ENCODE results near the gene SLC38A5. TPM values are rescaled to one million over a fixed set of nuclear protein-coding genes. Genes with fewer than 3 reads are reported as not detected.

The SLC38A5 gene
- total and polyA plus RNA-seq, 8 donors = 21.2 to 70.7 (median 38.6) TPM

DNA sequence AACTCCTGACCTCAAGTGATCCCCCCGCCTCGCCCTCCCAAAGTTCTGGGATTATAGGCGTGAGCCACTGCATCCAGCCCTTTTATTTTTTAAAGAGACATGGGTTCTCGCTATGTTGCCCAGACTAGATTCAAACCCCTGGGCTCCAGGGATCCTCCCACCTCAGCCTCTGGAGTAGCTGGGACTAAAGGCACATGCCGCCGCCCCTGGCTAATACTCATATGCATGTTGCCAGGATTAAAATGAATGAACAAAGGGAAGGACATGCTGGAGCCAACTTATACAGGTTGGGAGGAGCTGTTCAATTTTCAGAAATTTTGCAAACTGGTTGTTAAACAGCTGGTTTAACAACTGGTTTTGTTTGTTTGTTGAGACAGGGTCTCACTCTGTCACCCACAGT, 4.5 kb upstream of the SLC38A5 start:
- no peak for ATAC-seq
- Histone ChIP-seq H3K36me3 (peaks cover 0 to 11% of the 10 kb centered on the region in 2 donors), H3K4me1 (no peaks in the 10 kb centered on the region), H3K9me3 (no peaks in the 10 kb centered on the region), H3K27ac (no peak overlapping the region), H3K27me3 (no peaks in the 10 kb centered on the region), H3K4me3 (no peak overlapping the region)
- intact Hi-C loops (cut with DNase I) = no loop called here
- TF ChIP-seq, protein P1, sequence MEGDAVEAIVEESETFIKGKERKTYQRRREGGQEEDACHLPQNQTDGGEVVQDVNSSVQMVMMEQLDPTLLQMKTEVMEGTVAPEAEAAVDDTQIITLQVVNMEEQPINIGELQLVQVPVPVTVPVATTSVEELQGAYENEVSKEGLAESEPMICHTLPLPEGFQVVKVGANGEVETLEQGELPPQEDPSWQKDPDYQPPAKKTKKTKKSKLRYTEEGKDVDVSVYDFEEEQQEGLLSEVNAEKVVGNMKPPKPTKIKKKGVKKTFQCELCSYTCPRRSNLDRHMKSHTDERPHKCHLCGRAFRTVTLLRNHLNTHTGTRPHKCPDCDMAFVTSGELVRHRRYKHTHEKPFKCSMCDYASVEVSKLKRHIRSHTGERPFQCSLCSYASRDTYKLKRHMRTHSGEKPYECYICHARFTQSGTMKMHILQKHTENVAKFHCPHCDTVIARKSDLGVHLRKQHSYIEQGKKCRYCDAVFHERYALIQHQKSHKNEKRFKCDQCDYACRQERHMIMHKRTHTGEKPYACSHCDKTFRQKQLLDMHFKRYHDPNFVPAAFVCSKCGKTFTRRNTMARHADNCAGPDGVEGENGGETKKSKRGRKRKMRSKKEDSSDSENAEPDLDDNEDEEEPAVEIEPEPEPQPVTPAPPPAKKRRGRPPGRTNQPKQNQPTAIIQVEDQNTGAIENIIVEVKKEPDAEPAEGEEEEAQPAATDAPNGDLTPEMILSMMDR (IDR thresholded peaks at IDR 0.05) = no peak
- no peak for DNase-seq

DNA sequence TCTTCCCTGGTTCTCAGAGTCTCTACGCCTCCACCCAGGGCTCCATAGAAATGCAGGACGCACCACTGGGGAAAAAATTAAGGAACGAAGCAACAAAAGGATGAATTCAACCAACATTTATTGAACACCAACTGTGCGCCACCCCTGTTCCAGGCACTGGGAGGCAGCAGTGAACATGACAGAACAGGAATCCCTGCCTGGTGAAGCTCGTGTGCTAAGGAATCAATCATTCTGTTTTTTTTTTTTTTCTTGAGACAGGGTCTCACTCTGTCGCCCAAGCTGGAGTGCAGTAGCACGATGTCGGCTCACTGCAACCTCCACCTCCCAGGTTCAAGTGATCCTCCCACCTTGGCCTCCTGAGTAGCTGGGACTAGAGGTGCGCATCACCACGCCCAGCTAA, 4.1 kb upstream of the SLC38A5 start:
- no peak for ATAC-seq
- DNase-seq = no peak
- no peaks in the 10 kb centered on the region for H3K4me1 ChIP-seq
- H3K9me3 ChIP-seq = no peaks in the 10 kb centered on the region
- TF ChIP-seq, protein P1 (IDR thresholded peaks at IDR 0.05) = no peak
- H3K27ac ChIP-seq = no peak overlapping the region
- H3K36me3 ChIP-seq = peaks cover 0 to 6% of the 10 kb centered on the region in 2 donors
- H3K27me3 ChIP-seq = no peaks in the 10 kb centered on the region
- H3K4me3 ChIP-seq = no peak overlapping the region
- intact Hi-C loops (cut with DNase I) = no loop called here

DNA sequence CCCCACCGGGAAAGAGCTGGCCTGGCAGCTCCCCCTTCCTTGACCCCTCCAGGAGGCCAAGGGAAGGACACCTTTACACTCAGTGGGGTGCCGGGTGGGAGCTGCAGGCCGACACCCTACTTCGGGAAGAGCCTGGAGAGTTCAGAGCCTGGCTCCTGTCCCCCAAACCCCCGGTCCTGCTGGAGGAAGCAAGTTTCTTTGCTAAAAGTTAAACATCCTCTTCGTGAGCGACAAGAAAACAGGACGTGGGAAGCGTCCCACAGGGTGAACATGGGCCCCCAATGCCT, 3.6 kb upstream of the SLC38A5 start:
- Histone ChIP-seq H3K27me3 (no peaks in the 10 kb centered on the region), H3K4me1 (no peaks in the 10 kb centered on the region), H3K4me3 (no peak overlapping the region), H3K9me3 (no peaks in the 10 kb centered on the region), H3K27ac (no peak overlapping the region), H3K36me3 (peaks cover 0 to 4% of the 10 kb centered on the region in 2 donors)
- ATAC-seq = no peak
- TF ChIP-seq, protein P1 (IDR thresholded peaks at IDR 0.05) = no peak
- no peak for DNase-seq
- intact Hi-C loops (cut with DNase I) = no loop called here

DNA sequence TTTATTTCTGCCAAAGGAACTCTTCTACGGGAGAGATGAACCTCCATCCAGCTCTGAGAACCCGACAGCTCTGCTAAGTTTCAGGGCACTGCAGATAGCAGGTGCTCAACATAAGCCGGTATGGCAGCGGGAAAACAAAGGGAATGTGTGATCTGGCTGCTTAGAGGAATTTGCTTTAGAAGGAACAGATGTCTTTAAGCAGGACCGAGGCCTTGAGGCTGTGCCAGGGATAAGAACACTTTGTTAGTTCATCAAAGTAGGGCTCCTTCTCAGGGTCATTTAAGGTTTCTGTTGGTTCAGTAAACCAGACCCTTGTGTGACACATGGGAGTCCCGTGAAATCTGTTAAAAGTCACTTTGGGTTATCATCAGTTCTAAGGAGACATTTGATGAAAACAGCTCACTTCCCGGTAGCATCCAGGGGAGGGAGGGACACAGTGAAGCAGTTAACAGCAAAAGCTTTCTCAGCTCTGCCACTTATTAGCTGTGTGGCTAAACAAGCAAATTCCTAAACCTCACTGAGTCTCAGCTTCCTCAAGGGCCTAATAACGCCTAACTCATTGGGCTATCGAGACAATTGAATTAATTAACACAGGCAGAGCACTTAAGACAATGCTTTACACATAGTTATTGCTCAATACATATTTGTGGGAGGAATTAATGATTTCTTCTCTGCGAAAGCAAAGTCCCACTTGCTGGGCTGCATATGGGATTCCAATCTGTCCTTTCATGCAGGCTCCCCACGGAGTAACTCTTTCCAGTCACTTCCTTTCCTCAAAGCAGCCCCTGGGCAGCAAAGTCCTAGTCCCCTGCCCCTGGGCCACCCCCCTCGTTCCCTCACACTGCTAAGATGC, 3.0 kb upstream of the SLC38A5 start:
- Histone ChIP-seq H3K4me3 (no peak overlapping the region), H3K9me3 (no peaks in the 10 kb centered on the region), H3K27ac (no peak overlapping the region), H3K27me3 (no peaks in the 10 kb centered on the region), H3K36me3 (no peaks in the 10 kb centered on the region), H3K4me1 (no peaks in the 10 kb centered on the region)
- TF ChIP-seq, protein P1 (IDR thresholded peaks at IDR 0.05) = no peak
- ATAC-seq = no peak
- DNase-seq = no peak
- intact Hi-C loops (cut with DNase I) = no loop called here

DNA sequence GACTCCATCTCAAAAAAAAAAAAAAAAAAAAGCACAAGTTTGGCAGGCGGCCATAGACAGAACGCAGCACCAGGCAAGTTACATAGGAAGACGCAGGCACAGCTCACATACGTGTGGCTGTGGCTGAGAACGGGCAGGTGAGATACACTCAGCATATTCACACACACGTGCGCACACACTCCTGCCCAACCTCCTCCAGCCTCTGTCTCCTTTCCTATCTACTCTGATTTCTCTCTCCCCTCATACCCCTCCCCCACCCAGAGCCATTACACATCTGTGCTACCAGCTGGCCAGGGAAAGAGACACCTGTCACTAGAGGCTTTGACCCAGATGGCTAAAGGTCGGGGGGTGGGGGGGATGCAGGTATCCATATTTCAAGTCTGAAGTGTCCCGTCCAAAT, 2.2 kb upstream of the SLC38A5 start:
- H3K27ac ChIP-seq = no peak overlapping the region
- no peak overlapping the region for H3K4me3 ChIP-seq
- intact Hi-C loops (cut with DNase I) = no loop called here
- ATAC-seq (no peak), DNase-seq (no peak)
- no peaks in the 10 kb centered on the region for H3K36me3 ChIP-seq
- no peaks in the 10 kb centered on the region for H3K4me1 ChIP-seq
- TF ChIP-seq, protein P1 (IDR thresholded peaks at IDR 0.05) = no peak
- H3K9me3 ChIP-seq = no peaks in the 10 kb centered on the region
- no peaks in the 10 kb centered on the region for H3K27me3 ChIP-seq
